Skin epidermis (tissue), 12 donors: ENCODE data around the gene SLC25A48.
A peak's percentile ranks its signal among the peaks of the same experiment; 100 is the strongest.

Experiments used
- H3K27ac ChIP-seq, 21 experiments: fragments of 200-600 bp; sonication (generic) in 11 of 21; one replicate each; pipeline ENCODE4 v1.5.0; 2020; ENCODE audit warnings: mild to moderate bottlenecking in 3 of 21, inconsistent platforms in 2 of 21, moderate library complexity in 2 of 21
- H3K4me3 ChIP-seq, 7 experiments: fragments of 200-600 bp; sonication (generic) in 2 of 7; one replicate each; pipeline ENCODE4 v1.5.0; 2020; ENCODE audit warnings: inconsistent platforms in 2 of 7, mild to moderate bottlenecking in 2 of 7, moderate library complexity in 1 of 7

SLC25A48 gene

DNA sequence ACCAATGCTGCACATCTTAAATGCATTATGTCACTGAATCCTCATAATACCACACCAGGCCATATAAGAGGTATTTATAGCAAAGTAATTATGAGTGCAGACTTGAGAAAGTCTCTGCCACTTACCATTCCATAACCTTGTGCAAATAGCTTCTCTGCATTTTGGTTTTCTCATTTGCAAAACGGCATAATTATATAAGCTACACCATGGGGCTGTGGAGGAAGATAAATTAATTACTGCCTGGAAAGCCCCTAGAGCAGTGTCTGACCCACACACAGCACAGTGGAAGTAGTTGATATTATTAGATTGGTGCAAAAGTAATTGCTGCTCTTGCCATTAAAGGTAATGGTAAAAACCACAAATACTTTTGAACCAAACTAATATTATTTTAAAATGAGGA is 70.7 kb downstream of the SLC25A48 start:
- H3K4me3 ChIP-seq: no peak overlapping the region
- H3K27ac ChIP-seq: no peak overlapping the region

DNA sequence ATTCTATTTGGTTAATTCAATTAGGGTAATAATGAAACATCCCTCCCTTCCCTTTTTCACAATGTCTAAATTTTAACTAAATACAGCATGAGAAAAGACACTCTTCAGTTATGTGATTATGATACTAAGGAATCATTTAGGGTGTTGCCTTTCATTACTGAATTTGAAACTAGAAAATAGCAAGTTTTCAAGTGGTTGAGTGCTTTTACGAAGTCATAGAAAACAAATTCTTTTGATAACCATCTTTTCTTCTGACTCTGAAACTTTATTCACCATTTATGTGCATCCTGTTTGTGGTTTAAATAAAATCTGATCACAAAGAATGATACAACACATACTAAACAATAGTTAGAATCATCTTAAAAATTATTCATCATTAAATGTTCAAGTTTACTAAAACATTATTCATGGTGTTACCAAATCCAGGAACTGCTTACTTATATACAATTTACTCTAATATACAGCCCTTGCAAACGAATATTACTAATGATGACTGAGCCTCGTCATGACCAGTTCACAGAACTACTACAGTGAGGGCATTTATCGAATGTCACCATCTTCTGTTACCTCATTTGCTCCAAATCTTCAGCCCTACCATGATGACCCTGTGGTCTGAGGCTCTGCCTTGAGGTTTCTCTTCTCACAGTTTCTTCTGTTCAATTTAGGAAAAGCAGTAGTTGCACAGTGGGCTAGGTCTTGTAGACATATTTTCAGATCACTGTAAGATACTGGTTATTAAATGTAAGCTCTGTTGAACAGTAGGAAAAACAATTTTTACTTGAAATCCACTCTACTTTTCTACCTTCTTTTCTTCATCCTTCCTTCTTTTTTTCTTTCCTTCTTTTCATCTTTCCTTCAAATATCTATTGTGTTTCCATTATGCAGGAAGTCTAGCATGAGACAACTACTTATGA is 79.5 kb downstream of the SLC25A48 start:
- H3K27ac ChIP-seq: no peak overlapping the region
- no peak overlapping the region for H3K4me3 ChIP-seq

DNA sequence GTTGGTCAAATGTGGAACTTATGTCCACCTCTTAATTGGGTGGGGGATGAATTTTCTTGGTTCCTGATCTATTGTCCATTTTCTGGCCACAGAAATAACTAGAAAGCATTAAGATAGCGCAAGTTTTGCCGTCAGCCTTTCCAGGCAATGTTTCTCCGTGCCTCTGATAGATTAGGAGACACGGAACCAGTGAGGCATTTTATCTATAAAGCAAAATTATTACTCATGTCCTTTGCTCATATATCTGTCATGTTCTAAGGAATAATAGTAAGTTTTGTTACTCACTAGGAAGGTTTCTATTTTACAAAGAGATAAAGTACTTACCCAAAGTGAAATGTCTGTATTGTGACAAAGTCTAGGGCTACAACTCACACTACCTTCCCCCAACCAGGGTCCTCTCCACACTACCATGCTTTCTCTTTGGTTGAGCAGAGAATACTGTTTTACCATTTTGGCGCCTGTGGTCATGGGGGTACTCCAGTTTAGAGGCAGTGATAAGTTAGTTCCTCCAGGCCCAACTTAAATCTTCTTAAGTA is 81.1 kb downstream of the SLC25A48 start:
- no peak overlapping the region for H3K27ac ChIP-seq
- no peak overlapping the region for H3K4me3 ChIP-seq

- Histone ChIP-seq H3K27ac (no peak overlapping the region), H3K4me3 (no peak overlapping the region)
Measured at GRCh38 chr5:135916638-135917263, 82.3 kb downstream of the SLC25A48 start.

- no peak overlapping the region for H3K4me3 ChIP-seq
- no peak overlapping the region for H3K27ac ChIP-seq
Measured at GRCh38 chr5:135920199-135920598, 85.7 kb downstream of the SLC25A48 start.

DNA sequence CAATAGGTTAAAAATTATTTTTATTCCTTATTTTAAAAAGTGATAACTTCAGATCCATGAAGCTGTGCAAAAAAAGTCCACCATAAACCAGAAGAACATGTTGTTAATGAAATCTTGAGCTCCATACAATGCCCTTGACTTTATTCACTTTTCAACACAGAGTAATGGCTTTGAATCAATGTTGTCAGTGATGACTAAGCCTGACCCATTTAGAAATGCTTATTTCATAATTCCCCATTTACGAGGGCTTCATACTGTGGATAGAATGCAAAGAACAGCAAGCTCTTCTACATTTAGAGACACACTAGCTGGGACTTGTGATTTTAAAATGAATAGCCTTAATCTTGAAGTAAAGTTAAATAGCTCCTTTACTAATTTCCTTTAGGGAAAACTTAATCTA is 86.9 kb downstream of the SLC25A48 start:
- no peak overlapping the region for H3K27ac ChIP-seq
- H3K4me3 ChIP-seq: no peak overlapping the region

GRCh38 chr5:135930029-135930948 is 95.8 kb downstream of the SLC25A48 start:
- Histone ChIP-seq H3K27ac (no peak overlapping the region), H3K4me3 (peak overlapping the region in 4 of 7 experiments; percentile 14 to 36 (median 25))

DNA sequence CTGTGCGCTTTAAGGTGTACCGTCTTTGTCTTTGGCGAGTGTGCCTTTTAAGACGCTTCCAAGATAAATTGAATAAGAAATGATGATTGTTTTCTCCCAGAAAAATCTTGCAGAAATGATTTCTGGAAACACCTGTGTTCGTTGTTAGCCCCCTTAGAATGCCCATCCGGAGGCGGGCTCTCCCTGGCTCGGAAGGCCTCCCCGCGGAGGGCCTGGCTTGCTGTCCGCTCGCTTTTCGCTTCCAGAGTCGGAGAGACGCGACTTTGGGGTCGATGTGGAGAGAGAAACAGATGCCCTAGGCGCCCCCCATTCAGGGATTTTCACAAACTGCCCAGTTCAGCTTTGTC is 96.5 kb downstream of the SLC25A48 start:
- H3K4me3 ChIP-seq: no peak overlapping the region
- H3K27ac ChIP-seq: no peak overlapping the region

GRCh38 chr5:135934939-135935338 is 100.5 kb downstream of the SLC25A48 start:
- Histone ChIP-seq H3K27ac (no peak overlapping the region), H3K4me3 (no peak overlapping the region)

- no peak overlapping the region for H3K4me3 ChIP-seq
Measured at GRCh38 chr5:135937245-135937911, 102.9 kb downstream of the SLC25A48 start.

More at GRCh38 chr5:135937245-135937911, 102.9 kb downstream of the SLC25A48 start:
- H3K27ac ChIP-seq: no peak overlapping the region
